ENCODE results near the gene DRG2. TPM values are rescaled to one million over a fixed set of nuclear protein-coding genes. Genes with fewer than 3 reads are reported as not detected.

Gene DRG2
- polyA plus RNA-seq, 1 donor from 2014 or later, result 40.6 TPM

DNA sequence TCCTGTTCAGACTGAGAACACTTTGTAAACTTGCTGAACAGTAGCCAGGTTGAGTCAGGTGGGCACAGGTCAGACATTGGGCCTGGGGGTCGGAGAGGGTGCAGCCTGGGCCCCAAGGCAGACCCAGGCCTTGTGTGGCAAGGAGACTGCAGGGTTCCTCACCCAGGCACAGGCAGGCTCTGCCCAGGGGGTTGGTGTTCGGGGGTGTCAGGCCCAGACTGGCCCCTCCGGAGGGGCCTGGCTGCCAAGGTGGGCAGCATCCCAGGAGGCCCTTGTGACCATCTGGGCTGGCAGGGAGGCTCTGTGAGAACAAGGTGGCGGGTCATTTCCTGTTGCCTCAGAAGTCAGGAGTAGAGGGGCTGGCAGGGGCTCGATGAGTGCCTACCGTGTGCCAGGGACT, 20.2 kb downstream of the DRG2 start:
- no peaks in the 10 kb centered on the region for H4K20me1 ChIP-seq (ENCODE audit: insufficient read depth)
- H3K4me3 ChIP-seq (ENCODE audit: low read length), result no peak overlapping the region
- TF ChIP-seq POLR2AphosphoS5 (IDR thresholded peaks at IDR 0.05) (no peak), EZH2 (IDR thresholded peaks at IDR 0.05; ENCODE audit: borderline replicate concordance, insufficient read depth, low read length, poor library complexity, severe bottlenecking) (no peak), MXI1 (conservative IDR thresholded peaks at IDR 0.05; ENCODE audit: poor library complexity, severe bottlenecking) (no peak), TAF1 (IDR thresholded peaks at IDR 0.05; ENCODE audit: low read depth) (no peak), RAD21 (conservative IDR thresholded peaks at IDR 0.05) (no peak), EP300 (conservative IDR thresholded peaks at IDR 0.05; ENCODE audit: poor library complexity, severe bottlenecking) (no peak)
- TF ChIP-seq, protein P1, sequence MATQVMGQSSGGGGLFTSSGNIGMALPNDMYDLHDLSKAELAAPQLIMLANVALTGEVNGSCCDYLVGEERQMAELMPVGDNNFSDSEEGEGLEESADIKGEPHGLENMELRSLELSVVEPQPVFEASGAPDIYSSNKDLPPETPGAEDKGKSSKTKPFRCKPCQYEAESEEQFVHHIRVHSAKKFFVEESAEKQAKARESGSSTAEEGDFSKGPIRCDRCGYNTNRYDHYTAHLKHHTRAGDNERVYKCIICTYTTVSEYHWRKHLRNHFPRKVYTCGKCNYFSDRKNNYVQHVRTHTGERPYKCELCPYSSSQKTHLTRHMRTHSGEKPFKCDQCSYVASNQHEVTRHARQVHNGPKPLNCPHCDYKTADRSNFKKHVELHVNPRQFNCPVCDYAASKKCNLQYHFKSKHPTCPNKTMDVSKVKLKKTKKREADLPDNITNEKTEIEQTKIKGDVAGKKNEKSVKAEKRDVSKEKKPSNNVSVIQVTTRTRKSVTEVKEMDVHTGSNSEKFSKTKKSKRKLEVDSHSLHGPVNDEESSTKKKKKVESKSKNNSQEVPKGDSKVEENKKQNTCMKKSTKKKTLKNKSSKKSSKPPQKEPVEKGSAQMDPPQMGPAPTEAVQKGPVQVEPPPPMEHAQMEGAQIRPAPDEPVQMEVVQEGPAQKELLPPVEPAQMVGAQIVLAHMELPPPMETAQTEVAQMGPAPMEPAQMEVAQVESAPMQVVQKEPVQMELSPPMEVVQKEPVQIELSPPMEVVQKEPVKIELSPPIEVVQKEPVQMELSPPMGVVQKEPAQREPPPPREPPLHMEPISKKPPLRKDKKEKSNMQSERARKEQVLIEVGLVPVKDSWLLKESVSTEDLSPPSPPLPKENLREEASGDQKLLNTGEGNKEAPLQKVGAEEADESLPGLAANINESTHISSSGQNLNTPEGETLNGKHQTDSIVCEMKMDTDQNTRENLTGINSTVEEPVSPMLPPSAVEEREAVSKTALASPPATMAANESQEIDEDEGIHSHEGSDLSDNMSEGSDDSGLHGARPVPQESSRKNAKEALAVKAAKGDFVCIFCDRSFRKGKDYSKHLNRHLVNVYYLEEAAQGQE (IDR thresholded peaks at IDR 0.05; ENCODE audit: borderline replicate concordance), result no peak
- TF ChIP-seq, protein P2, sequence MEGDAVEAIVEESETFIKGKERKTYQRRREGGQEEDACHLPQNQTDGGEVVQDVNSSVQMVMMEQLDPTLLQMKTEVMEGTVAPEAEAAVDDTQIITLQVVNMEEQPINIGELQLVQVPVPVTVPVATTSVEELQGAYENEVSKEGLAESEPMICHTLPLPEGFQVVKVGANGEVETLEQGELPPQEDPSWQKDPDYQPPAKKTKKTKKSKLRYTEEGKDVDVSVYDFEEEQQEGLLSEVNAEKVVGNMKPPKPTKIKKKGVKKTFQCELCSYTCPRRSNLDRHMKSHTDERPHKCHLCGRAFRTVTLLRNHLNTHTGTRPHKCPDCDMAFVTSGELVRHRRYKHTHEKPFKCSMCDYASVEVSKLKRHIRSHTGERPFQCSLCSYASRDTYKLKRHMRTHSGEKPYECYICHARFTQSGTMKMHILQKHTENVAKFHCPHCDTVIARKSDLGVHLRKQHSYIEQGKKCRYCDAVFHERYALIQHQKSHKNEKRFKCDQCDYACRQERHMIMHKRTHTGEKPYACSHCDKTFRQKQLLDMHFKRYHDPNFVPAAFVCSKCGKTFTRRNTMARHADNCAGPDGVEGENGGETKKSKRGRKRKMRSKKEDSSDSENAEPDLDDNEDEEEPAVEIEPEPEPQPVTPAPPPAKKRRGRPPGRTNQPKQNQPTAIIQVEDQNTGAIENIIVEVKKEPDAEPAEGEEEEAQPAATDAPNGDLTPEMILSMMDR (IDR thresholded peaks at IDR 0.05; ENCODE audit: poor library complexity, severe bottlenecking), result no peak
- H3F3A ChIP-seq (ENCODE audit: insufficient read depth, low read length, poor library complexity, severe bottlenecking), result no peaks in the 10 kb centered on the region
- H3K27me3 ChIP-seq (ENCODE audit: insufficient read depth, low read depth, low read length), result no peaks in the 10 kb centered on the region
- H3K79me2 ChIP-seq (replicated peaks; ENCODE audit: insufficient read depth, low read length), result no peaks in the 10 kb centered on the region
- no peaks in the 10 kb centered on the region for H3K36me3 ChIP-seq (ENCODE audit: insufficient read depth, low read length)
- no peaks in the 10 kb centered on the region for H3K9me3 ChIP-seq (ENCODE audit: low read length)
- H2AFZ ChIP-seq (ENCODE audit: low read depth, low read length), result no peak overlapping the region
- no peak overlapping the region for H3K4me2 ChIP-seq (ENCODE audit: low read length)
- H3K27ac ChIP-seq (ENCODE audit: low read length), result no peak overlapping the region
- H3K9me2 ChIP-seq (ENCODE audit: insufficient read depth, low read length), result no peaks in the 10 kb centered on the region
- H3K9ac ChIP-seq (ENCODE audit: low read length), result no peak overlapping the region

DNA sequence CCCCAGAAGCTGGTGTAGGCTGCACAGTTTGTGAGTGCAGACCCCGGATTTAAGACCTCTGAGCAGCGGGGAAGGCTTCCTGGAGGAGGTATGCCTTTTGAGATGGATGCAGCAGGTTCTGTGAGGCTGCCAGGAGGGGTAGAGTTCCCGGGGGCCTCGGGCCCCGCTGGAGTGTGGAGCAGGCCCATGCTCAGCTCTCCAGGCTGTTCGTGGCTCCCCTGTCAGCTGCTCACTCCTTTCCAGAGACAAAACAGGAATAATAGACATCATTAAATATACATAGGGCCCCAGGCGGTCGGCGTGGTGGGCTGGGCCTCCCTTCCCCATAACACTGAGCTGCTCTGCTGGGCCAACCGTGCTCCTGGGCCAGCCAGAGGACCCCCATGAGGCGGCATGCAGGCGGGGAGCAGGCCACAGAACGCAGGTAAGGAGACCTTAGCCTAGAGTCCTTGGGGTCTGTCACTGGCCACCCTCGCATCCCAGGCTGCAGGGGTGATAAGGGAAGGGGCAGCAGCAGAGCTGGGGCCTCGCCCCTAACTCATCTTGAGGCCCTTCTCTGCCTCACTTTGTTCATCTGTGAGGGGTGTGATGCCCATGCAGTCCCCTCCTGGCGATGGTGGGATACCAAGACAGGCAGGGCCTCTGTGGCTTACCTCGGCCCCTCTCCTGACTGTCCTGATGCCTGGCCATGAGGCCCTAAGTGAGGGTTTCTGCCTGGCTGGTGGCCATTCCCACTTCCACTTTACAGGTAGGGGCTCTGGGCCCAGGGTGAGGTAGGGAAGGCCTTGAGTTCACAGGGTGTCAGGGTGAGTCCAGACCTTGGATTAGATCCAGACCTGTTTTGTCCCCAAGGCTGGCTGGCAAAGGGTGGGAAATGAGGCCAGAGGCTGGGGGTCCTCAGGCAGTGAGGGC, 20.9 kb downstream of the DRG2 start, which contains the start of gene MYO15A:
MYO15A (plus strand) TSS at position 356 of the 912 bp plus-strand sequence. CDS start 10,045 bp downstream, outside the sequence.
- Histone ChIP-seq H2AFZ (ENCODE audit: low read depth, low read length) (no peak within 1 kb of the TSS), H4K20me1 (ENCODE audit: insufficient read depth) (no peaks in the 10 kb centered on the region), H3F3A (ENCODE audit: insufficient read depth, low read length, poor library complexity, severe bottlenecking) (no peaks in the 10 kb centered on the region), H3K9me2 (ENCODE audit: insufficient read depth, low read length) (no peaks in the 10 kb centered on the region), H3K9me3 (ENCODE audit: low read length) (no peaks in the 10 kb centered on the region), H3K36me3 (ENCODE audit: insufficient read depth, low read length) (no peaks in the 10 kb centered on the region), H3K4me2 (ENCODE audit: low read length) (no peak within 1 kb of the TSS), H3K27me3 (ENCODE audit: insufficient read depth, low read depth, low read length) (no peaks in the 10 kb centered on the region), H3K9ac (ENCODE audit: low read length) (no peak within 1 kb of the TSS), H3K79me2 (replicated peaks; ENCODE audit: insufficient read depth, low read length) (no peaks in the 10 kb centered on the region), H3K4me3 (ENCODE audit: low read length) (no peak within 1 kb of the TSS), H3K27ac (ENCODE audit: low read length) (no peak within 1 kb of the TSS)
- TF ChIP-seq EP300 (conservative IDR thresholded peaks at IDR 0.05; ENCODE audit: poor library complexity, severe bottlenecking) (no peak), MXI1 (conservative IDR thresholded peaks at IDR 0.05; ENCODE audit: poor library complexity, severe bottlenecking) (no peak), POLR2AphosphoS5 (IDR thresholded peaks at IDR 0.05) (no peak), RAD21 (conservative IDR thresholded peaks at IDR 0.05) (no peak)

All from neural cell (in vitro differentiated cells).